HG03378 (cell line): ENCODE results near the gene PAX4.
A peak's percentile ranks its signal among the peaks of the same experiment; 100 is the strongest.

ENCODE experiments used
- ATAC-seq: cut with Tn5 transposase; IDR thresholded peaks from one replicate; pipeline ENCODE4 v1.9.1; 2021; ENCODE audit warnings: mild to moderate bottlenecking, moderate library complexity; ENCODE audit not compliant: unreplicated experiment

PAX4 gene

GRCh38 chr7:127629268-127629854 is 11.4 kb upstream of the PAX4 start:
- no peak for ATAC-seq

GRCh38 chr7:127628445-127628844 is 10.5 kb upstream of the PAX4 start:
- no peak for ATAC-seq

GRCh38 chr7:127625331-127625730 is 7.4 kb upstream of the PAX4 start:
- ATAC-seq, result no peak

GRCh38 chr7:127620406-127621233 is 2.7 kb upstream of the PAX4 start:
- ATAC-seq, result no peak

GRCh38 chr7:127619681-127620405 is 1.9 kb upstream of the PAX4 start:
- no peak for ATAC-seq

GRCh38 chr7:127618775-127619174 is 833 bp upstream of the PAX4 start:
- ATAC-seq, result no peak

GRCh38 chr7:127616724-127617123 is 1.2 kb downstream of the PAX4 start:
- no peak for ATAC-seq

GRCh38 chr7:127612263-127612662 is 5.7 kb downstream of the PAX4 start:
- no peak for ATAC-seq

- no peak for ATAC-seq
These were observed 8.6 kb downstream of the PAX4 start for GRCh38 chr7:127609297-127609696.

- ATAC-seq, result no peak
These were observed 9.5 kb downstream of the PAX4 start for GRCh38 chr7:127608446-127608845.

- ATAC-seq, result no peak
These were observed 17.1 kb downstream of the PAX4 start for GRCh38 chr7:127600885-127601284.

- ATAC-seq, result no peak
These were observed 19.6 kb downstream of the PAX4 start for GRCh38 chr7:127598318-127598717.

- no peak for ATAC-seq
These were observed 22.2 kb downstream of the PAX4 start for GRCh38 chr7:127595737-127596136.

GRCh38 chr7:127594490-127594889 is 23.5 kb downstream of the PAX4 start:
- ATAC-seq, result peak; percentile 55

GRCh38 chr7:127592550-127592949 is 25.4 kb downstream of the PAX4 start:
- ATAC-seq, result no peak

- no peak for ATAC-seq
These were observed 26.4 kb downstream of the PAX4 start for GRCh38 chr7:127591591-127591990.

GRCh38 chr7:127591189-127591588 is 26.8 kb downstream of the PAX4 start:
- no peak for ATAC-seq

- ATAC-seq, result no peak
These were observed 28.0 kb downstream of the PAX4 start for GRCh38 chr7:127589896-127590295.

- ATAC-seq, result peak; percentile 7
These were observed 29.1 kb downstream of the PAX4 start for GRCh38 chr7:127588697-127589482.

- ATAC-seq, result peak; percentile 43
These were observed 29.8 kb downstream of the PAX4 start, which contains the start of gene ARF5 for GRCh38 chr7:127588019-127588696. Gene ARF5 (plus strand): TSS chr7:127588411. CDS start chr7:127588499, 88 bp downstream.
